Measurements from ENCODE around the gene MRPL17. TPM values are rescaled to one million over a fixed set of nuclear protein-coding genes. Genes with fewer than 3 reads are reported as not detected.

MRPL17 gene
- polyA plus RNA-seq, 1 donor (not counting 4 experiments of a cell fraction or from before 2014, with no cell fraction given), result 96.3 TPM

GRCh38 chr11:6708876-6709275, 25.7 kb upstream of the MRPL17 start:
- no peak overlapping the region for H3K4me3 ChIP-seq (ENCODE audit: control insufficient read depth in 2 of 3, extremely low read depth in 1 of 3, insufficient read depth in 2 of 3, low read depth in 1 of 3, low read length in 3 of 3)
- no peak overlapping the region for H3K4me2 ChIP-seq (ENCODE audit: control insufficient read depth, extremely low read depth, insufficient read depth, low read depth, low read length)
- no peak overlapping the region for H3K27ac ChIP-seq (ENCODE audit: control insufficient read depth, insufficient read depth, low read length)
- DNase-seq (ENCODE audit: low read depth, low spot score) (no peak), FAIRE-seq (no peak)
- dilution Hi-C loops (cut with MboI; ENCODE audit: extremely low pct_ligation_motif_present, low sequenced_read_pairs), result no loop called here
- H3K79me2 ChIP-seq (ENCODE audit: control insufficient read depth, insufficient read depth, low read length), result no peaks in the 10 kb centered on the region
- no peaks in the 10 kb centered on the region for H3K4me1 ChIP-seq (ENCODE audit: control insufficient read depth, extremely low read depth, insufficient read depth, low read length)
- H4K20me1 ChIP-seq (ENCODE audit: control insufficient read depth, extremely low read depth, insufficient read depth, low read length), result no peaks in the 10 kb centered on the region
- H3K9me3 ChIP-seq (ENCODE audit: control insufficient read depth, low read depth, low read length), result no peaks in the 10 kb centered on the region
- no peaks in the 10 kb centered on the region for H3K27me3 ChIP-seq (ENCODE audit: control insufficient read depth, extremely low read depth, insufficient read depth, low read length)
- no peaks in the 10 kb centered on the region for H3K36me3 ChIP-seq (ENCODE audit: control insufficient read depth in 2 of 2, extremely low read depth in 1 of 2, insufficient read depth in 2 of 2, low read length in 2 of 2)
- H3K9me1 ChIP-seq (ENCODE audit: control insufficient read depth, extremely low read depth, insufficient read depth, low read length), result no peaks in the 10 kb centered on the region
- no peak overlapping the region for H2AFZ ChIP-seq (ENCODE audit: control insufficient read depth, low read length)
- H3K9ac ChIP-seq (ENCODE audit: control insufficient read depth, extremely low read depth, insufficient read depth, low read length), result no peak overlapping the region
- TF ChIP-seq CTCF (optimal IDR thresholded peaks at IDR 0.05 in 1 of 3, IDR thresholded peaks at IDR 0.05 in 1 of 3, conservative IDR thresholded peaks at IDR 0.05 in 1 of 3; ENCODE audit: extremely low read depth in 1 of 3, insufficient read depth in 2 of 3, low read length in 3 of 3), result no peak
- no peak for TF ChIP-seq EZH2 (IDR thresholded peaks at IDR 0.05; ENCODE audit: low read length)

- H3K4me2 ChIP-seq (ENCODE audit: control insufficient read depth, extremely low read depth, insufficient read depth, low read depth, low read length), result no peak overlapping the region
- TF ChIP-seq EZH2 (IDR thresholded peaks at IDR 0.05; ENCODE audit: low read length) (no peak), CTCF (optimal IDR thresholded peaks at IDR 0.05 in 1 of 3, IDR thresholded peaks at IDR 0.05 in 1 of 3, conservative IDR thresholded peaks at IDR 0.05 in 1 of 3; ENCODE audit: extremely low read depth in 1 of 3, insufficient read depth in 2 of 3, low read length in 3 of 3) (peak; percentile 41 to 79 (median 77))
- no peak for DNase-seq (ENCODE audit: low read depth, low spot score)
- H3K9me3 ChIP-seq (ENCODE audit: control insufficient read depth, low read depth, low read length), result no peaks in the 10 kb centered on the region
- no peak overlapping the region for H2AFZ ChIP-seq (ENCODE audit: control insufficient read depth, low read length)
- H3K79me2 ChIP-seq (ENCODE audit: control insufficient read depth, insufficient read depth, low read length), result no peaks in the 10 kb centered on the region
- no peaks in the 10 kb centered on the region for H3K9me1 ChIP-seq (ENCODE audit: control insufficient read depth, extremely low read depth, insufficient read depth, low read length)
- no peaks in the 10 kb centered on the region for H4K20me1 ChIP-seq (ENCODE audit: control insufficient read depth, extremely low read depth, insufficient read depth, low read length)
- no peaks in the 10 kb centered on the region for H3K27me3 ChIP-seq (ENCODE audit: control insufficient read depth, extremely low read depth, insufficient read depth, low read length)
- peak; percentile 53 for FAIRE-seq
- no peak overlapping the region for H3K4me3 ChIP-seq (ENCODE audit: control insufficient read depth in 2 of 3, extremely low read depth in 1 of 3, insufficient read depth in 2 of 3, low read depth in 1 of 3, low read length in 3 of 3)
- dilution Hi-C loops (cut with MboI; ENCODE audit: extremely low pct_ligation_motif_present, low sequenced_read_pairs), result no loop called here
- no peak overlapping the region for H3K27ac ChIP-seq (ENCODE audit: control insufficient read depth, insufficient read depth, low read length)
- H3K4me1 ChIP-seq (ENCODE audit: control insufficient read depth, extremely low read depth, insufficient read depth, low read length), result no peaks in the 10 kb centered on the region
- no peaks in the 10 kb centered on the region for H3K36me3 ChIP-seq (ENCODE audit: control insufficient read depth in 2 of 2, extremely low read depth in 1 of 2, insufficient read depth in 2 of 2, low read length in 2 of 2)
- no peak overlapping the region for H3K9ac ChIP-seq (ENCODE audit: control insufficient read depth, extremely low read depth, insufficient read depth, low read length)
Observed at GRCh38 chr11:6705905-6706535, 22.9 kb upstream of the MRPL17 start.

All from keratinocyte (primary cell).